Stimulated activated CD8-positive, alpha-beta memory T cell treated with anti-CD3 and anti-CD28 coated beads, Interleukin-12 subunit alpha, Interleukin-12 subunit beta, amount 100 ng/mL, for 4 hours (primary cell): Measurements from ENCODE around the gene TIPARP.
"Not testable (repeated sequence)": the region's sequence is repeated elsewhere in the genome, so short reads cannot be mapped to it uniquely, and the experiment has no call there.

ENCODE experiments used
- DNase-seq: peaks from one replicate; pipeline ENCODE4 v3.0.0-alpha.2; 2020; ENCODE audit warnings: low read depth

The TIPARP gene

DNA sequence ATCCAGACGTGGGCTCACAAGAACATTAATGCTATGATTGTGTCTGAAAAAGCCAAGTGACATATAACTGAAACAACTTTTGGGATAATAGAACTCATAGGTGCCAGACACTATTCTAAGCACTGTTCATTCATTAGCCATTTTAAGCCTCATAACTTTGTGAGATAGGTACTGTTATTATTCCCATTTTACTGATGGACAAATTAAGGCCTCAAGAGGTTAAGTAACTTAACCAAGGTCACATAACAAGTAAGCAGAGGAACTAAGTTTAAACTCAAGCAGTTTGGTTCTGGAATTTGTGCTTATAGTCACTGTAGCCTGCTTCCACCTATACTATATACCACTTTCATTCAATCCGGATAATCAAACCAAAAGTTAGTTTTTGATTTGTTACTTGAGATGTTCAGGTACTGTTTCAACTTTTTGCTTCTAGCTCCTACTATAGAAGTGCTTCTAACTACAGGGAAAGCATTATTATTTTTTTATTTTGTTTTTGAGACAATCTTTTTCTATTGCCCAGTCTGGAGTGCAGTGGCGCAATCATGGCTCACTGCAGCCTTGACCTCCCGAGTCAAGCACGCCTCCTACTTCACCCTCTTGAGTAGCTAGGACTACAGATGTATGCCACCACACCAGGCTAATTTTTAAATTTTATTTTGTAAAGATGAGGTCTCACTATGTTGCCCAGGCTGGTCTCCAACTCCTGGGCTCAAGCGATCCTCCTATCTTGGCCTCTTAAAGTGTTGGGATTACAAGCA, 41.9 kb downstream of the TIPARP start:
- DNase-seq, result no peak

DNA sequence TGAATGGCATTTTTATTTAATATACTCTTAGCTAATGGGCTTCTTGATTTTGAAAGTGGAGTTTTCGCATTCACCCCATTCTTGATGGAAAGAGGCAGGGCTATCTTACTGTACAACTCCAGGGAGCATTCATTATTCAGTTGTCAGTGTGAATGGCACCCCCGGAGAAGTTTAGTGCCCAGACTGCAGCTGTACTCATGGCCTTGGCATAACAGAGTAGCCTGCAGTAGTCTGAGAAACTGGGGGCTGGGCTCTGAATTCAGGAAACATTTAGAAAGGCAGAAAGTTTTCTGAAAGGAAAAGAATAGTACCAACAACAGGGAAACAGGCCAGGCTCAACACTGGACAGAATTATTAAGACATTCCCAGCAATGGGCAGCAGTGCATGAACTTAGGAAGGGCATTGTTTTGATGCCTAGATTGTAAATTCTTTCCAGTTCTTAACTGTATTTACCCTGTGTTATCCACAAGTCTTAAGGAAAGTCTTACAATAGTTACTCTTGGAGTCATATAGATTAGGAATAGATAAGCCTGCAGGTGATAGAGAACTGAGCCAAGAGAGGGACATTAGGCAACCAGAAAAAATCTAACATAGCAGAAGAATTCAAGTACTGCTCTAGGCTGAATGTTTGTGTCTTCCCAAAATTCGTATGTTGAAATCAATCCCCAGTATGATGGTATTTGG, 44.4 kb downstream of the TIPARP start:
- no peak for DNase-seq

DNA sequence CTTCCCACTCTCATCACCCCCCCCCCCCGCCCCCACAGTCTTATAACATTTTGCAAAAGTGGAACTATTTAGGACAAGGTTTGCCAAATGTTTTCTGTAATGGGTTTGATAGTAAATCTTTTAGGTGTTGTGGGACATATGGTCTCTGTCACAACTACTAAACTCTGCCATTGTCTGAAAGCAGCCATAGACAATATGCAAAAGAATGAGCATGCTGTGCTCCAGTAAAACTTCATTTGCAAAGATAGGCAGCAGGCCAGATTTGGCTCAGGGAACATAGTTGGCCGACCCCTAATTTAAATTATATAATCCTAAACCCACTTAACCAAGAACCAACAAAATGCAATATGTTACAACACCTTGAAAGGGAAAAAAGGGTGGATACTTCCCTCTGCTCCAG, 46.4 kb downstream of the TIPARP start:
- no peak for DNase-seq

DNA sequence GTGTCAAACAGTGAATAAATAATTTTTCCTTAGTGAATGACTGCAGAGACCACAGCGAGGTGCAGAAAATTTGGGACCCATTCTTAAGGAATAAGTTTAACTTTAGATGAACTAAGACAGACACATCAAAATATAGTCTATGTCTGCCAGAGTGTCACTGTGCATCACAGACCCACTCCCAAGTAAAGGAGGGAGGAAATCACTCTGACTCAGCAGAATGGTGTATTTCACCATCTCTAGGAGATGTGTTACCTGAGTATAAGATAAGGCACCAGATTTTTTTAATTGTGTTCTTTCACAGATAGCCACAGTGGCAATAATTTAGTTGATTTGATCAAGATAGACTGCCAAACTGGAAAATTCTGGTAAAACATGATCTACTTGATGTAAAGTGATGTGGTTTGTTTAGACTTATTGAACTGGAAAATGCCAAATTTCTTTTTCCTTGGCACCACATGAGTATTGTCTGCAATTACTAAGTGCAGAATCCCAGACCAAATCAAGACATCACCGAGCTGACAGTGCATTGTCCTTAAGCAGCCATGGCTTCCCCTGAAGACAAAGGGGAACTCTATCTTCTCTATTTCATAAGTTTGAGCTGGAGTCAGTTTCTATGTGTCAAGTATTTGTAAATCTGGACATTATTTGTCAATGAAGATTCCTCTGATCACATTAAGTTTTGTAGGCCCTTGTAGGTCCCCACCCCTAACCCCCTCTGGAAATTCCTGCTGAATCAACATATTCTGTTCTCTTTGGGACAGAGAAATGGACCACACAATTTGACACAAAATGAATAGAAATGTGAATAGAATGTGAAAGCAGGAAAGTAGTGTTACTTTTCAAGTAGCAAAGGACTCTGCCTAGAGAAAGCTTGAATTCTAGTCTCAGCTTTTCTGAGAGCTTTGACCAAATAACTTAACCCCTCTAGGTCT, 47.6 kb downstream of the TIPARP start:
- no peak for DNase-seq

DNA sequence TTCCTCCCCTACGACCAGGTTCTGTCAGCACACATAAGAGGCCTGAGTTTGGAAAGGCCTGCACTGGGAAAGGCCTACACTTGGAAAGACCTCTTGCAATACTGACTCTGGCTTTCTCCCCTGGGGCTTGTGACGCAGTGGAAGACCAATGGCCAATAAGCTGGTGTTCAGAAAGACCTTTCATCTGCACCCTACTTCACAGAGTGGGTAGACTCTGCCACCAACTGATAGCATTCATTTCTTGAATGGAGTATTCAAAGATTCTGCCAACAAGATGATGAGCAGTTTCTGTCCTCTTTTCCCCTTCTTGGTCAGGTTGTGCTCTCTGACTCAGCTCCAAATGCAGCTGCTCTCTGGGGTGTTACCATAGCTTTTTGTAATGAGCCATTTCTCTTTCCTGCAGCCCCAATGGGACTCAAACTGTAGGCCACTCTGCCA, 48.8 kb downstream of the TIPARP start:
- DNase-seq, result no peak

DNA sequence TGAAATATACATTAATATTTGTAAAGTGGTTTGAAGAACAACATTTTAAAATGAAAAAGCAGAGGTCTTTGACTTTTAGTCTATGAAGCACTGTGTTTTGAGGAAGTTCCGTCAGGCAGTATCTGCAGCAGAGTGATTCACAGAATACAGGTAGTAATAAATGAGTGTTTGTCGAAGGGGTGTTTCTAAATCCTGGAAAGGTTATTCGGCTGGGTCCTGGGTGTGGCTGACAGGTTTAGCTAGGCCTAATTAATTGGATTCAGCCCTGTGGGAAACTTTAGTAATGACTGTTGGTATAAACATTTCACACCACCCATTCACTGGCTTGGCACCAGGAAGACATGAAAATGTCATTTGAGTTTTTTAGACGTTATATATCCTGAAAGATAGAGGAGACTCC, 51.3 kb downstream of the TIPARP start:
- no peak for DNase-seq

DNA sequence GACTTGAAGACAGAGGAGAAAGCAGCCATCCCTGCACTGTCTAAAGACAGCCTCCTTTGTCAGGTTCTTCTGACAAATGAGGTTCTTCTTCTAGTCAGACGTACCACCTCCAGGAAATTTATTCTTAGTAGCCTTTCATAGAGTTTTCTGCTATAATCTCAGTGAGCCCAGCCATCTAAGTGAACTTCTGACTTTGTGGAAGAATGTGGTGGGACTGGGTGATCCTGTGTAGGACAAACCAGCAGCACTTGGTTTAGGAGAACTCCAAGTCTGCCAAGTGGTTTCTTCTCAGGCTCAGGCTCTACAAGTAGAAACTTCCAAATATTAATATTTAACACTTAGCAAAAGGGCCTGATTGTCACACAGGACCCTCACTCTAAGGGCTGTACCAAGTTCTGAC, 52.1 kb downstream of the TIPARP start:
- no peak for DNase-seq

DNA sequence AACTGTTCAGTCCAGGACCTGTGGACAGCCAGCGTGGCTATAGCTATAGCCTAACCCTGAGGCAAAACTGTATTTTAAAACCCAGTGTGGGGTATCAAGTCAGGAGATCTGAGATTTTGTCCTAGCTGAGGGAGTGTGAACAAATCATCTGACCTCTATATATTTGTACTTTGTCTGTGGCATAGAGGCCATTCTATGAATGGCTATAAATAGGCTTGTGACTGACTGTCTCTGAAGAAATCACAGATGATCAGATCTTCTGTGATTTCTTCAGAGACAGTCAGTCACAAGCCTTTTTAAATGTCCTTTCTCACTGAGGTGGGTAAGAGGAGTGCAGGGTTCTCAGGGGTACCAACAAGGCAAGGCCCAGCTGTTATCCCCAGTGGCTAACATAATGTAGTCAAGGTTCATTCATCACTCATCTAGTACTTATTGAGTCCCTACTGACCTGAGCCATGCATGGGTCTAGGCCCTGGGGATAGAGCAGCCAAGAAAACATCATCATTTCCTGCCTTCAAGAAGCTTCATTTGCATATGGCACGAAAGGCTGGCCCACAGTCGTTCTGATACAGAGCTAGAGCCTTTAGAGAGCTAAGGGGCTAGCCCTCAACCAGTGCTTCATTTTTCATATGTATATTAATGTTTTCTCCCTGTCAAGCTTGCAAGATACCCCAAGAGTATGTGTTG, 53.3 kb downstream of the TIPARP start:
- DNase-seq, result no peak

DNA sequence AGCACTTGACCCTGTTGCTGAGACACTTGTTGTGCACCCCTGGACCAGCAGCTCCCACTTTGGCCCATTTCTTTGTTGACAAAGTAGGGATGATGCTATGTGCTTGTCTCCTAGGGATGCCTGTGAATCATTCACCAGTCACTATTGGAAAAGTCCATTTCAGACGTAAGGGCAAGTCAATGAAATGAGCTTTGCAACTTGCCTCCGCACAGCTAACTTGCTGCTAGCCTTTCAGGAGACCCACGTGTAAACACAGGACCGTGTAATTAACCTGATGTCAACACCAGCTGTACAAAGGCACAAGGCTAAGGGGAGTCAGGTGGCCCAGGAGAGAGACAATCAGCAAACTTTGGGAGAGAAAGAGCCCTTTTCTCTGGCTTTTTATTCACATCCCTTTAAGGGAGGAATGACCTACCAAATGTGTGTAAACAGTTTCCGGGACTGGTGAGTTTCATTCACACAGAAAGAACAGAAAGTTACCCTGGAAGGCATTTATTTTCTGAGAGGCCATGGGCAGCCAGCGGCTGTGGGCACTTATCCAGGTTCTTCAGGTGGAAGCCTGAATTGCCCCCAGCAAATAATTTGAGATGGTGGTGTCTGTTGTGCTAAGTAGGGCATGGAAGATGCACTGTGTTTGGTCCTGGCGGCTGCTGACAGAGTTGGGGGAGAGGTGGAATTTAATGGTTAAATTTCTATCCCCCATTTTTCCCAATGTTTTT, 54.0 kb downstream of the TIPARP start:
- no peak for DNase-seq

DNA sequence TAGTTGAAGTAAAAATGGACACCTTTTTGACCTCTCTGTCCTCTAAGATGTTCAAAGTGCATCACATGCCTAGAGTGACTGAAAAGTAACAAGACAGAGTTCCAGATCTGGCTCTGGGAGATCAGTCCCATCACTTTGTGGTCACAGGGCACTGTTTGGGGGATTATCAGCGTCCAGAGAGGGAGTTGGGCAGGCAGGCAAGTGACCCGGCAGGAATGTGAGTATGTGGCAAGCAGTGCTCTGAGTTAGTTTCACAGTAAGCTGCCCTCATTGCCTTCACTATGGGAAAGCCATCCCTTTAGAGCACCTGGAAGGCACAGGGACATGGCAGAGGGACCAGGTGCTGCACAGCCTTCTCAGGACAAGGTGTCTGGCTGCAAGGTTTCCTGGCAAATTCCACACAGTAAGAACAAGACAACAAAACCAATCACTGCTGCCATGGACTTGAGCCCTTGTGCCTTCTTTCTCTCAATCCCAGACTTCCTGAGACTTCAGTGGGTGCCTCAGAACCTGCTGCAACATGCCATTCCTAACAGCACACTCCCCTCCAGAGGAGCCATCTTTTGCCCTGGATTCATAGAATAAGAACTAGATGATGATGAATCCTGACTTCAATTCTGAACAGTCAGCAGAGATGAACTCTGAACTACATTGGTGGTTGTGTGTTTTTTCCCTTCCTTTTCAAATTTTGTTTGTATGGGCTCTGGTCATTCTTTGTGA, 55.2 kb downstream of the TIPARP start:
- no peak for DNase-seq

DNA sequence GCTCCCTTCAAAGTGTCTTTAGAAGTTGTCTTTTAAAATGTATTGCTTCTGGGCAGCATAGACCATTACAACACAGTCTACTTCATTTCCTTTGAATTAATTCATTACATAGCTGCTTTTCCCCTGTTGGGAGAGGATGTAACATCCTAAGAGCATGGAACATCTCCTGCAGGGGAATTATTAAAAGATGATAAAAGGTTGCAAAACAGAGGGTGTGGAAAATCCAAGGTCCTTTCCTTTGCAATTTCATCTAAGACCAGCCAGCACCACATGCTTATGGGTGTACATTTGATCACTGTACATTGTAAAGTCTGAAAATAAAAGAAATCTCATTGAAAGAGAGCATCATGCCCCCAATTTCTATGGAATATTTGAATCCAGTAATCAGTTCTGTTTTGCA, 57.4 kb downstream of the TIPARP start:
- no peak for DNase-seq

DNA sequence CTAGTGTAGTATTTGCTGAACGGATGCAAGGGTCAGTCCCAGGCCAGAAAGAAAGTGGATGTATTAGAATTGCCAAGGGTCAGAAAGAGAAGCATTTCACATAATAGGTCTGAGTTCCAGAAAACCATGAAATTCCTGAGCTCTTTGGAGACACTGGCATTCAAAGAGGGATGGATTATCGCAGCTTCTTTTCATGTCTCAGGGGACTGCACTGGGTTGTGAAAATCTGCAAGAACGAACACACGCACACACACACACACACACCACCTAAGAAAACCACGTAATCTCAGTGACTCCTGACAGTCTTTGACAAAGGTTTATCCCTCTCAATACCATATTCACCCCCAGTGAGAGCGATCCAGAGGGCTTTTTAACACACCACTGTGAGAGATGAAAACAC, 57.9 kb downstream of the TIPARP start:
- no peak for DNase-seq

DNA sequence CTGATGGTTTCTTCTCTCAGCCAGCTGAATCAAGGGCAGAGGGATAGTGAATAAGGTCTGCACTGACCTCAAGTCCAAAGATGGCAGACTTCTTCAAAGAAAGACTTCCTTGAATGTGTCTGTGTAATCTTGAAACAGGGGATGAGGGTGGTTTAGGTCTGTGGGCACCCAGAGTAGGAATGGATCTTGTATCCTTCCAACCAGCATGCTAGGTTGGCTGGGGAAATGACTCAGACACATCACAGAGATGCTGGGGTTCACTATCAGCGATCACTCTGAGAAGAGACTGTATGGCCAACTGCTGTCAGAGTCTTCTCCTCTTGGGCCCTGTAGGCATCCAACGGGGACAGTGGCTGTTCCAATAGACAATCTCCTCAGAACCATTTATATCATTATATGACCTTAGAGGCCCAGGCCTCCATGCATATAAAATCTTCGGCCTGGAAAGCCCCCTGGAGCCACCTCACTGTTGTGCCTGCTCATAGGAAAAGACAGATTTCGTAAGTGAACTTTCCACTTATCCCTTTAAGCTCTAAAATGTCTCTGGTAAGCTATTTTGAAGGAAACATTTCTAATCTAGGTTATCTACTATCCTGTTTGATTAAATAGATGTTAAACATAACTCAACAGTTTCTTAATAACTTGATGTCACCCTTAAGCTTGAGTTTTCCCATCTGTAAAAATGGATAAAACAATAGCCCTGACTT, 58.5 kb downstream of the TIPARP start:
- no peak for DNase-seq

DNA sequence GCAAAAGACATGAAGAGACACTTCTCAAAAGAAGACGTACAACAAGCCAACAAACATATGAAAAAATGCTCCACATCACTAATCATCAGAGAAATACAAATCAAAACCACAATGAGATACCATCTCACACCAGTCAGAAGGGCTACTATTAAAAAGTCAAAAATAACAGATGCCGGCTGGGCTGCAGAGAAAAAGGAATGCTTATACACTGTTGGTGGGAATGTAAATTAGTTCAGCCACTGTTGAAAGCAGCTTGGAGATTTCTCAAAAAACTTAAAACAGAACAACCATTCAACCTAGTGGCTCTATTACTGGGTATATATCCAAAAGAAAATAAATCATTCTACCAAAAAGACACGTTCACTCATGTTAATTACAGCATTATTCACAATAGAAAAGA, 60.3 kb downstream of the TIPARP start:
- DNase-seq, result not testable (repeated sequence)

DNA sequence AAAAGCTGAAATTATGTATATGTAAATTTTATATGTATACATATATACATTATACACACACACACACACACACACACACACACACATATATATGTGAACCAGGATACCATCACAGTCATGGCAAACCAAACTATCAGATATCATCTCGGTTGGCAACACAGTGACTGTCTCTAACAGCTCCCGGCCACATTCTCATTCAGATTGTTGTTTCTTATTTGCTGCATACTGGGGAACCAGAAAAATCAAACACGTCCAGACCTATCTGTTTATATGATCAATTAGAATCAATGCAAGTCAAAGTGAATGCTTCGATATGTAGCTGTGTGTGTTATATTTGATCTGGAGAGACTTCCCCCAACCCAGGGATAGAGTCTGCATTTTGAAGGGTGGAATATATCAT, 61.1 kb downstream of the TIPARP start:
- DNase-seq, result no peak

DNA sequence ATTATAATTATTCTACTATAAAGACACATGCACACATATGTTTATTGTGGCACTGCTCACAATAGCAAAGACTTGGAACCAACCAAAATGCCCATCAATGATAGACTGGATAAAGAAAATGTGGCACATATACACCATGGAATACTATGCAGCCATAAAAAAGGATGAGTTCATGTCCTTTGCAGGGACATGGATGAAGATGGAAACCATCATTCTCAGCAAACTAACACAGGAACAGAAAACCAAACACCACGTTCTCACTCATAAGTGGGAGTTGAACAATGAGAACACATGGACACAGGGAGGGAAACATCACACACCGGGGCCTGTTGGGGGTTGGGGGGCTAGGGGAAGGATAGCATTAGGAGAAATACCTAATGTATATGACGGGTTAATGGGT, 62.7 kb downstream of the TIPARP start:
- not testable (repeated sequence) for DNase-seq

DNA sequence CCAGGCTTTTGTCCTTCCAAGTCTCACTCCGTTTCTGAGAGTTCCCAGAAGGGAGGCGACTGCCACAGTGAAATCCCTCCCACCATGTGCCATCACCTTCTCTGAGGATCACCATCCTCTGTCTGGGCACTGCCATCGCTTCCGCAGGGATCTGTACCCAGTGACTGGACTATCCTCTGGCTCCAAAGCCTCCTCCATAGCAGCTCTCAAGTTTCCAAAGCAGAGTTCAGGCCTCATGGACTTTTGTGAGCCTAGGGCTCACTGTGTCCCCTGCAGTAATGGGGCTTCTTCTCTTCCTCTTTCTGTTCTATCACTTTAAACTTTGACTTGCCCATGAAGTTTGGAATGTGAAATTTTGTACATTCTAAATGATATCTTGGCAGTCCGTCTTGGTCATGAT, 63.9 kb downstream of the TIPARP start:
- no peak for DNase-seq

DNA sequence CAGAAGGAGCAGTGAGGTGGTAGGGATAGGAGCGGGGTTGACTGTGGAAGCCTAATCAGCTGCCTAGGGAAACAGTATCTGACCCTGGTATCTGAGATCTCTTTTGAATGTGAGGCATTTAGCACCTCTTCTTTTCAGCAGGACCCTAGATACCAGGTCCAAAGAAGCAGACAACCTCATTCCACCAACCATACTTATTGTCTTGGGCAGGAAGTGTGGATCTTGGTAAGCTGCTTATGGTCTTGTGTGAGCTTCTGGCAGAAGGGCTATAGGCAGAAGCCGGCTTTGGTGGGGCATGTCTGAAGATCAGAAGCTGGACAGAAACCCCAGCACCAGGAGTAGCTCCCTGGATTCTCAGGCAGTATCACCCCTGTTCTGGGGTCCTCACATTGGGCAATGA, 65.6 kb downstream of the TIPARP start:
- no peak for DNase-seq

DNA sequence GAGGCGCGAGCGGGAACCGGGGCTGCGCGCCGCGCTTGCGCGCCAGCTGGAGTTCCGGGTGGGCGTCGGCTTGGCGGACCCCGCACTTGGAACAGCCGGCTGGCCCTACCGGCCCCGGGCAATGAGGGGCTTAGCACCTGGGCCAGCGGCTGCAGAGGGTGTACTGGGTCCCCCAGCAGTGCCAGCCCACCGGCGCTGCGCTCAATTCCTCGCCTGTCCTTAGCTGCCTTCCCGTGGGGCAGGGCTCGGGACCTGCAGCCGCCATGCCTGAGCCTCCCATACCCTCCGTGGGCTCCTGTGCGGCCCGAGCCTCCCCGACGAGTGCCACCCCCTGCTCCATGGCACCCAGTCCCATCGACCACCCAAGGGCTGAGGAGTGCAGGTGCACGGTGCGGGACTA, 66.2 kb downstream of the TIPARP start:
- DNase-seq, result not testable (repeated sequence)

DNA sequence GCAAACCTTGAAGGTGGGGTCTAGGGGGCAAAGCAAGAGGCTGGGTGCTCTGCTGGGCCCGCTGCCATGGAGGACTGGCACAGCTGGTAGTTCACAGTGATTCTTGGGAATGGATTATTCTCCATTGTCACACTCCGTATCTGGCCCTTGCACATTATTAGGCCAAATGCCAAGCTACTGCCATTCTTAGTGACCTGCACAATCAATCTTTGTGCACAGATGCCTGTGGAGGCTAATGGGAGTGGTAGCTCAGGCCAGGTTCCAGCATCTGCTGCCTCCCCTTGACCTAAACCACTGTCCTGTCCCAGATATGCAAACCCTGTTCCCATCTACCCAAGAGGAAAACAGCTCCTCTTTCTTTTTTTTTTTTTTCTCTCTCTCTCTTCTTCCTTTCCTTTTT, 67.5 kb downstream of the TIPARP start:
- DNase-seq, result no peak
